ENCODE measurements around the gene PAPOLB.

DNA sequence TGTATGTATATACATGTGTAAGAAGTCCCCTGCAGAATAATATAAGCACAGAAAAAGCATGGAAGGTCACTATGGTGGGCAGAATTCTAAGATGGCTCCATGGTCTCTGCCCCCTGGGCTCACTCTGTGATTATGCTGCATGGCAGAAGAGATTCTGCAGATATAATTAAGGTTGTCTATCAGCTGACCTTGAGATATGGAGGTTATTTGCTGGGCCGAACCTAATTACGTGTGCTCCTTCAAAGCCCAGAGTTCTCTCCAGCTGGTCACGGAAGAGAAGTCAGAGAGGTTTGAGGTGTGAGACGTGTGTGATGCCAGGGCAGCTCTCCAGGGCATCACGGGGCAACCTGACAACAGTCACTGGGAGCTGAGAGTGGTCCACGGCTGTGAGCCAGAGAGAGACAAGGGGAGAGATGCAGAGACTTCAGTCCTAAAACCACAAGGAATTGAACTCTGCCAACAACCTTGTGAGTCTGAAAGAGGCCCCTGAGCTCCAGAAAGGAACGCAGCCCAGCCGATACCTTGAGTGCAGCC is 11.5 kb downstream of the PAPOLB start:
- TF ChIP-seq, protein P1, sequence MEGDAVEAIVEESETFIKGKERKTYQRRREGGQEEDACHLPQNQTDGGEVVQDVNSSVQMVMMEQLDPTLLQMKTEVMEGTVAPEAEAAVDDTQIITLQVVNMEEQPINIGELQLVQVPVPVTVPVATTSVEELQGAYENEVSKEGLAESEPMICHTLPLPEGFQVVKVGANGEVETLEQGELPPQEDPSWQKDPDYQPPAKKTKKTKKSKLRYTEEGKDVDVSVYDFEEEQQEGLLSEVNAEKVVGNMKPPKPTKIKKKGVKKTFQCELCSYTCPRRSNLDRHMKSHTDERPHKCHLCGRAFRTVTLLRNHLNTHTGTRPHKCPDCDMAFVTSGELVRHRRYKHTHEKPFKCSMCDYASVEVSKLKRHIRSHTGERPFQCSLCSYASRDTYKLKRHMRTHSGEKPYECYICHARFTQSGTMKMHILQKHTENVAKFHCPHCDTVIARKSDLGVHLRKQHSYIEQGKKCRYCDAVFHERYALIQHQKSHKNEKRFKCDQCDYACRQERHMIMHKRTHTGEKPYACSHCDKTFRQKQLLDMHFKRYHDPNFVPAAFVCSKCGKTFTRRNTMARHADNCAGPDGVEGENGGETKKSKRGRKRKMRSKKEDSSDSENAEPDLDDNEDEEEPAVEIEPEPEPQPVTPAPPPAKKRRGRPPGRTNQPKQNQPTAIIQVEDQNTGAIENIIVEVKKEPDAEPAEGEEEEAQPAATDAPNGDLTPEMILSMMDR (IDR thresholded peaks at IDR 0.05): no peak
- TF ChIP-seq POLR2A (IDR thresholded peaks at IDR 0.05): no peak

Data from esophagus squamous epithelium (tissue), 4 donors.